Measurements from ENCODE around the gene ADORA1.

ADORA1 gene

GRCh38 chr1:203122159-203122558 is 5.4 kb upstream of the ADORA1 start:
- DNase-seq = no peak

GRCh38 chr1:203124011-203124410 is 3.5 kb upstream of the ADORA1 start:
- DNase-seq = no peak

DNA sequence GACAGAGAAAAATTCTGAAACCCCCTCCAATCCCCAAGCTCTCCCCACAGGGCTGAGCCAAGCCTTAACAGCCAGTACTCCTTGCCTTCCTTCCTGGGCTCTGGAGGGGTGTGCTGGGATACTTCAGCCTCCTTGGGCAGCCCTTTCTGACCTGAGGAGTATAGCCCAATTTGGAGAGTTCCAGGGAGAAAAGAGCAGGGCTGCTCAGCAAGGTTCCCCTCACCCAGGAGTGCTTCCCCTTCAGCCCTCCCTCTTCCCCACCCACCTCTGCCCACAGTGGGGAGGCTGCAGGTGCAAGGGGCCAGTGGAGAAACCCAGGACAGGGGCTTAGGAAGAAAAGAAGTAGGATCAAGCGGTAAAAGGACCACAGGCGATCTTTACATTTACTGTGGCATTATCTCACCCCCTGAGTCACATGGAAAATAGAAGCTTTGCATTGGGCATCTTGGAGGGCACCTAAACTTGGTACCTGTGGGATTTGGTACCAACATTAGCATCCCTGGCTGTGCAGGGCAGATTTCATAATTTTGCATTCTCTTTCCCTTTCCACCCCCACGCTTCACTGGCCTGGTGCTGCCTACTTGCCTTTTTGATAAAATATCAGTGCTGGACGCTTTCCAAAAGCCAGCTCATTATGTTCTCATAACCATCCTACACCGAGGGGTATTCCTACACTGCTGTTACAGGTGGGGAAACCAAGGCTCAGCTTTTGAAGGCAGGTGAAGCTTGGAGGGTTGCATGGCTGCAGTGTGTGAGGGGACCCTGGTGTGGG is 2.8 kb upstream of the ADORA1 start:
- DNase-seq = no peak

DNA sequence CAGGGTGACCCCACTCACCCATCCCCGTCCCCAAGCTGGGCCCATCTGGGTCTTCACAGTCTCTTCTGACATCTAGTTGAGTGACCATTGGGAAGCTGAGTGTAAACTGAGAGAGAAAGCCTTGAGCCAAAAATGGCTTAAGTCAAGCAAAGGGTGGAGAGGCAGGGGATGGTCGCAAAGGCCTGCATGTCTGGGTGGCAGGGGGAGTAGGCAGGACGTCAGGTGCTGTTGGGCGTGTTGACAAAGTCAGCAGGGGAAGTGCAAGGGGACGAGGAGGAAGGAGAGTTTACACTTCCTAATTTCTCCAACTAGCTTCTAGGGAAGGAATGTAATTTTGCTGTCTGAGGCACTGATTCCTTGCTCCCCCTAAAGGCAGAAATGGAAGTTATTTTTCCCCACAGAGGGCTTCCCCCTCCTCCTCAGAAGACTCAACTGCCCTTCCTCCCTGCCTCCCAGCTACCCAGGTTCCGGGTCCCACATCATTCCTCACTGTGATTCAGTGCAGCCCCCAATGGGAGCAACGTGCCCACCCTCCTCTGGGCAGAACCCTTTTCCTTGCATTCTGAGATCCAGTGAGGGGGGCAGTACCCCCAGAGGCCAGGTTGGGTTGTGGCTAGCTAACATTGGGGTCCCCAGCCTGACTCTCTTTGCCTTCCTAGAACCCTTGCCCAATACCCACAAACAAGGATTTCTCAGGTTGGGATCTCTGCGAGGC is 1.2 kb upstream of the ADORA1 start:
- peak in 1 of 14 donors; percentile 65 for DNase-seq

- DNase-seq = peak in 1 of 14 donors; percentile 68
Measured at GRCh38 chr1:203126866-203127665, 460 bp upstream of the ADORA1 start.

- DNase-seq = no peak
Measured at GRCh38 chr1:203128431-203128715, 847 bp downstream of the ADORA1 start.

GRCh38 chr1:203128716-203129500 is 1.4 kb downstream of the ADORA1 start:
- DNase-seq = peak in 3 of 14 donors; percentile 67 to 76 (median 75)

DNA sequence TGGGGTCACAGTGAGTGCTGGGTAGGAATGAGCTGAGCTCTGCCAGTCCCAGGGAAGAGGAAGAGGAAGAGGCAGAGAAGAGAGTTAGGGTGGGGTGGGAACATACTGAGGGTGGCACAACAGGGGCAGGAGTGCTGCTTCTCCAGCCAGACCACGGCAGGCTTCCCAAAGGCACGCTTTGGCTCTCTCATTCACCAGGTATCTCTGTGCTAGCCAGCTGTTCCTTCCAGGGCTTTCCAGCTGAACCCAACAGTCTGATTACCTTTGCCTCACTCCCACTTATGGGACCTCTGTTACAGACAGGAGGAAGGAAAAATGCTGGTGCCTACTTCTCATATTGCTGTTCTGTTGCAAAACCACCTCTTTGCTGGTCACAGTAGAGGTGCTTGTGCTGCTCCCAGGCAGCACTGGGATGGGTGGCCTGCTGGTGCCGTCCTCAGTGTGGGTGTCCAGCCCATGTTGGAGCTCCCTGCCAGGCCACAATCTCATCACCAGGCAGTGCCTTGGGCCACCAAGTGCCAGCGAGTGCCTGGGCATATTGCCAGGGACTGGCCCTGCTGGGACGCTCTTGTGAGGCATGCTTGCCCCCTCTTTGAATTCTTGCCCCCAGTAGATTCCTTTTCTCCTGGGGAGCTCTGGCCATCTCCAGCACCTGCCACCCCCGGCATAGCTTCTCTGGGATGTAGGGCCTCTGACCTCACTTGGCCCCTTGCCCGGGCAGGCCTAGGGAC is 2.1 kb downstream of the ADORA1 start:
- peak in 12 of 14 donors; percentile 46 to 88 (median 82) for DNase-seq

GRCh38 chr1:203130358-203130985 is 2.9 kb downstream of the ADORA1 start:
- DNase-seq = peak in 1 of 14 donors; percentile 55

GRCh38 chr1:203131548-203132200 is 4.1 kb downstream of the ADORA1 start:
- DNase-seq = no peak

GRCh38 chr1:203133970-203134725 is 6.6 kb downstream of the ADORA1 start:
- peak in 1 of 14 donors; percentile 47 for DNase-seq

- DNase-seq = no peak
Measured at GRCh38 chr1:203135636-203136305, 8.2 kb downstream of the ADORA1 start.

GRCh38 chr1:203136409-203137042 is 9.0 kb downstream of the ADORA1 start:
- peak in 1 of 14 donors; percentile 65 for DNase-seq

GRCh38 chr1:203137324-203137723 is 9.8 kb downstream of the ADORA1 start:
- no peak for DNase-seq

- no peak for DNase-seq
Measured at GRCh38 chr1:203138066-203138465, 10.5 kb downstream of the ADORA1 start.

DNA sequence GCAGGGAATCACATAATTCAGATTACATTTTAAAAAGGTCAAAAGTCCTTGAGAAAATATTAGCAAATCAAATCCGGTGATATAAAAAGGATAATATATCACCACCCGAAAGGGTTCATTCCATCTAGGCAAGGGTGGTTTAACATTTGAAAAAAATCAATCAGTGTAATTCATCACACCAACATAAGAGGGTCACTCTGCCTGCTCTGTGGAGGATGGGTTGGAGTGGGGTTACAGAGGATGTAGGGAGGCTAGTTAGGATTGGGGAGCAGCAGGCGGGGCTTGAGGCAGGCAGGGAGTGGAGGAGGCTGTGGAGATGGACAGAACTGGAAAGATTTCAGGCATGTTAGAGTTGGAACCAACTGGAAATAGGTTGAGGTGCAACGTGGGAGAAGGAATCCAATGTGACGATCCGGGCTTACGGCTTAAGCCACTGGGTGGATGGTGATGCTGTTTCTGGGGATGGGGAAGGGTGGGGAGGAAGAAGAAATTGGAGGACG is 12.5 kb downstream of the ADORA1 start:
- no peak for DNase-seq

GRCh38 chr1:203140743-203141520 is 13.4 kb downstream of the ADORA1 start:
- no peak for DNase-seq

- no peak for DNase-seq
Measured at GRCh38 chr1:203142124-203142523, 14.6 kb downstream of the ADORA1 start.
